IMR-90 (cell line): Measurements from ENCODE around the gene PIGP. TPM values are rescaled to one million over a fixed set of nuclear protein-coding genes. Genes with fewer than 3 reads are reported as not detected.

ENCODE experiments used
- ATAC-seq: fragments of 200-7000 bp; cut with Tn5 transposase; 2 replicates; pipeline ENCODE4 v1.9.1; 2020; ENCODE audit warnings: low read depth, mild to moderate bottlenecking, moderate library complexity
- BruUV-seq: library from RNA; stranded (reverse); fragments of 400-500 nt; replicated peaks from 2 replicates; lab custom pipeline; 2021; lab: Mats Ljungman, UMichigan
- CTCF ChIA-PET: fragments of 300-600 bp; formaldehyde crosslinking; extraction: SDS; loops from one replicate; lab custom pipeline; 2021; ENCODE audit warnings: antibody characterized with exemption; lab: Yijun Ruan, JAX
- POLR2A ChIA-PET: fragments of 300-600 bp; sonication (Branson Sonifier 250); formaldehyde crosslinking; loops from one replicate; lab custom pipeline; 2022; ENCODE audit warnings: antibody characterized with exemption; ENCODE audit not compliant: unreplicated experiment; lab: Charles Lee
- DNase-seq: peaks from one replicate; pipeline ENCODE4 v3.0.0; 2013
- H2AFZ ChIP-seq: replicated peaks from 2 replicates; pipeline ENCODE3; 2013; ENCODE audit warnings: low read length, mild to moderate bottlenecking; ENCODE audit not compliant: poor library complexity
- H2AK5ac ChIP-seq: 2 replicates; pipeline ENCODE4 v1.6.1; 2013; ENCODE audit warnings: low read depth, low read length, inconsistent platforms
- H2AK9ac ChIP-seq: replicated peaks from 2 replicates; pipeline ENCODE3; 2013; ENCODE audit warnings: mild to moderate bottlenecking, low read depth, low read length, moderate library complexity; ENCODE audit not compliant: poor library complexity
- H2BK120ac ChIP-seq: 2 replicates; pipeline ENCODE4 v1.6.1; 2013; ENCODE audit warnings: low read depth, low read length, inconsistent platforms
- H2BK15ac ChIP-seq: 3 replicates; pipeline ENCODE4 v1.6.1; 2013; ENCODE audit warnings: low read depth, low read length, inconsistent platforms
- H2BK20ac ChIP-seq: 2 replicates; pipeline ENCODE4 v1.6.1; 2013; ENCODE audit warnings: low read depth, mild to moderate bottlenecking, inconsistent platforms, low read length, moderate library complexity
- H2BK5ac ChIP-seq: 2 replicates; pipeline ENCODE4 v1.6.1; 2013; ENCODE audit warnings: mild to moderate bottlenecking, low read depth, low read length, inconsistent platforms; ENCODE audit not compliant: poor library complexity, severe bottlenecking
- H3K14ac ChIP-seq: replicated peaks from 2 replicates; pipeline ENCODE4 v1.6.1; 2013; ENCODE audit warnings: low read depth, low read length, inconsistent platforms
- H3K18ac ChIP-seq: 2 replicates; pipeline ENCODE4 v1.6.1; 2013; ENCODE audit warnings: low read depth, low read length, control low read depth
- H3K23ac ChIP-seq: 2 replicates; pipeline ENCODE4 v1.6.1; 2013; ENCODE audit warnings: low read depth, low read length, inconsistent platforms
- H3K27ac ChIP-seq: 2 replicates; pipeline ENCODE4 v1.5.1; 2013; ENCODE audit warnings: mild to moderate bottlenecking, control low read depth, low read length; ENCODE audit not compliant: insufficient read depth
- H3K27me3 ChIP-seq: 2 replicates; pipeline ENCODE4 v1.6.1; 2013; ENCODE audit warnings: low read length; ENCODE audit not compliant: control insufficient read depth, insufficient read depth
- H3K36me3 ChIP-seq: 2 replicates; pipeline ENCODE4 v1.6.1; 2013; ENCODE audit warnings: low read length, mixed read lengths; ENCODE audit not compliant: control insufficient read depth, insufficient read depth
- H3K4ac ChIP-seq: 2 replicates; pipeline ENCODE4 v1.6.1; 2013; ENCODE audit warnings: low read depth, low read length, inconsistent platforms
- H3K4me1 ChIP-seq: 2 replicates; pipeline ENCODE4 v1.6.1; 2013; ENCODE audit warnings: low read length, mixed read lengths; ENCODE audit not compliant: control insufficient read depth, insufficient read depth
- H3K4me2 ChIP-seq: 2 replicates; pipeline ENCODE4 v1.6.1; 2013; ENCODE audit warnings: low read depth, mild to moderate bottlenecking, control low read depth, low read length, moderate library complexity
- H3K4me3 ChIP-seq: 2 replicates; pipeline ENCODE4 v1.5.1; 2013; ENCODE audit warnings: low read depth, mild to moderate bottlenecking, control low read depth, low read length, moderate library complexity; ENCODE audit not compliant: insufficient read depth
- H3K56ac ChIP-seq: 2 replicates; pipeline ENCODE4 v1.6.1; 2013; ENCODE audit warnings: low read length, inconsistent platforms; ENCODE audit not compliant: insufficient read depth; ENCODE audit errors: extremely low read depth
- H3K79me1 ChIP-seq, 2 experiments: 2 replicates each; pipeline ENCODE4 v1.6.1; 2013; ENCODE audit warnings: low read length in 2 of 2, inconsistent platforms in 1 of 2, low read depth in 1 of 2
- H3K9ac ChIP-seq: 2 replicates; pipeline ENCODE4 v1.6.1; 2013; ENCODE audit warnings: low read depth, low read length, control low read depth
- H3K9me1 ChIP-seq: 2 replicates; pipeline ENCODE4 v1.6.1; 2013; ENCODE audit warnings: low read length, inconsistent platforms; ENCODE audit not compliant: insufficient read depth
- H3K9me3 ChIP-seq: 2 replicates; pipeline ENCODE4 v1.6.1; 2013; ENCODE audit warnings: low read length; ENCODE audit not compliant: control insufficient read depth, insufficient read depth
- H4K20me1 ChIP-seq: 2 replicates; pipeline ENCODE4 v1.6.1; 2013; ENCODE audit warnings: low read length, inconsistent platforms; ENCODE audit not compliant: insufficient read depth
- H4K5ac ChIP-seq: 2 replicates; pipeline ENCODE4 v1.6.1; 2013; ENCODE audit warnings: mild to moderate bottlenecking, low read depth, low read length, control low read depth
- H4K8ac ChIP-seq, 2 experiments: 2 replicates each; pipeline ENCODE4 v1.6.1; 2013; ENCODE audit warnings: low read depth in 2 of 2, low read length in 2 of 2, control low read depth in 1 of 2, inconsistent platforms in 1 of 2
- H4K91ac ChIP-seq: 2 replicates; pipeline ENCODE4 v1.6.1; 2013; ENCODE audit warnings: low read depth, low read length, inconsistent platforms; ENCODE audit not compliant: insufficient read depth
- BHLHE40 ChIP-seq: fragments of 150-350 bp; IDR thresholded peaks from 2 replicates; pipeline ENCODE4 v1.6.1; 2016; ENCODE audit warnings: mild to moderate bottlenecking, low read depth, low read length
- CHD1 ChIP-seq: IDR thresholded peaks from 2 replicates; pipeline ENCODE4 v1.6.1; 2012; ENCODE audit warnings: low read depth, low read length, improper control_type of control experiment
- MAFK ChIP-seq: IDR thresholded peaks from 2 replicates; pipeline ENCODE4 v1.6.1; 2012; ENCODE audit warnings: low read depth, low read length, improper control_type of control experiment
- MAZ ChIP-seq: IDR thresholded peaks from 2 replicates; pipeline ENCODE4 v1.6.1; 2012; ENCODE audit warnings: low read depth, mild to moderate bottlenecking, low read length, improper control_type of control experiment, moderate library complexity, borderline replicate concordance
- MXI1 ChIP-seq: IDR thresholded peaks from 2 replicates; pipeline ENCODE4 v1.6.1; 2012; ENCODE audit warnings: low read depth, mild to moderate bottlenecking, low read length, moderate library complexity, borderline replicate concordance
- NFE2L2 ChIP-seq: fragments of 150-350 bp; IDR thresholded peaks from 2 replicates; pipeline ENCODE4 v1.6.1; 2016; ENCODE audit warnings: low read depth, mild to moderate bottlenecking, low read length
- POLR2A ChIP-seq: IDR thresholded peaks from 2 replicates; pipeline ENCODE4 v1.6.1; 2012; ENCODE audit warnings: mild to moderate bottlenecking, low read depth, low read length
- RAD21 ChIP-seq: IDR thresholded peaks from 2 replicates; pipeline ENCODE4 v1.6.1; 2012; ENCODE audit warnings: low read length, improper control_type of control experiment
- USF2 ChIP-seq: fragments of 150-350 bp; IDR thresholded peaks from 2 replicates; pipeline ENCODE4 v1.6.1; 2017; ENCODE audit warnings: mild to moderate bottlenecking, antibody characterized with exemption, low read length, low read depth
- WGBS, 2 experiments: methylation state at CpG; one replicate each; pipeline versions ENCODE4 v1.1.5 to v1.1.7; 2013; ENCODE audit warnings: missing lambda C conversion rate in 2 of 2; ENCODE audit not compliant: insufficient read length in 1 of 2; ENCODE audit errors: extremely low coverage in 2 of 2; 5-methylcytosine and 5-hydroxymethylcytosine counted together
- dilution Hi-C: fragments of 300-500 bp; cut with HindIII; formaldehyde crosslinking; loops from one replicate; pipeline ENCODE4 v1.14.3; 2018; ENCODE audit warnings: low sequenced_read_pairs; ENCODE audit not compliant: unreplicated experiment
- in situ Hi-C: fragments of 300-500 bp; cut with MboI; formaldehyde crosslinking; loops from 3 replicates; pipeline ENCODE4 v1.14.3; 2019; ENCODE audit warnings: low sequenced_read_pairs, inconsistent platforms, mixed read lengths
- intact Hi-C: fragments of 100-400 bp; cut with micrococcal nuclease; formaldehyde crosslinking; loops from 2 replicates; pipeline ENCODE4 v1.10.0; 2022
- polyA plus RNA-seq, 3 experiments: library from polyadenylated mRNA; depleted of rRNA; stranded (reverse); fragments of >200 nt; gene quantifications; 2 replicates each; pipeline ENCODE4 v1.2.3, GENCODE V29; 2012; ENCODE audit warnings: low replicate concordance in 1 of 3
- total RNA-seq: library from RNA; depleted of rRNA; stranded (reverse); fragments of >200 nt; gene quantifications from 2 replicates; pipeline ENCODE4 v1.2.3, GENCODE V29; 2012

Gene PIGP
- total and polyA plus RNA-seq, 2 of the 4 experiments (the other 2 are of a cell fraction) = 4.1 to 15.4 TPM

- Histone ChIP-seq H3K4ac (peak overlapping the region; percentile 93), H2BK20ac (no peak overlapping the region), H2AK5ac (peak overlapping the region; percentile 90), H3K9me3 (no peaks in the 10 kb centered on the region), H3K79me1 (peaks cover 11 to 54% of the 10 kb centered on the region in 2 experiments), H3K4me3 (peak overlapping the region; percentile 92), H4K91ac (peak overlapping the region; percentile 84; the same call in 1 of the 2 replicates), H2BK15ac (no peak overlapping the region; the same call in 2 of the 3 replicates), H4K8ac (peak overlapping the region; percentile 76 to 88; a peak in 3 of 4 replicates), H3K18ac (peak overlapping the region; percentile 25), H2AK9ac (peak overlapping the region; percentile 99), H2AFZ (peak overlapping the region; percentile 95), H3K4me1 (peaks cover 9% of the 10 kb centered on the region), H3K36me3 (no peaks in the 10 kb centered on the region; the same call in 1 of the 2 replicates), H3K27me3 (no peaks in the 10 kb centered on the region), H4K20me1 (peaks cover 47% of the 10 kb centered on the region), H3K23ac (peak overlapping the region; percentile 72), H3K9ac (peak overlapping the region; percentile 93), H3K27ac (peak overlapping the region; percentile 91), H3K4me2 (peak overlapping the region; percentile 95), H3K14ac (peak overlapping the region; percentile 59), H3K9me1 (peaks cover 13% of the 10 kb centered on the region; the same call in 1 of the 2 replicates), H2BK120ac (peak overlapping the region; percentile 53; the same call in 1 of the 2 replicates), H2BK5ac (peak overlapping the region; percentile 92), H4K5ac (peak overlapping the region; percentile 45), H3K56ac (peak overlapping the region; percentile 67)
- ChIA-PET POLR2A (no interaction called here), CTCF (no interaction called here)
- dilution Hi-C loops = no loop called here
- DNase-seq (peak; percentile 67), ATAC-seq (peak; percentile 8)
- TF ChIP-seq BHLHE40 (peak; percentile 86), MAZ (peak; percentile 41; the same call in 1 of the 2 replicates), POLR2A (peak; percentile 67), USF2 (no peak), MAFK (no peak), MXI1 (0 out of 2 replicates have a peak, but pooled peaks have one; percentile 5), CHD1 (peak; percentile 86; the same call in 1 of the 2 replicates), NFE2L2 (no peak), RAD21 (no peak)
- 0% methylated on average over 12 of the region's 70 CpGs; no CpG with 5 or more reads in 1 of the 2 experiments for WGBS, 2 experiments
- intact Hi-C loops = loop anchor here (2.0 kb wide), 1 partner anchor 85 kb away; no protein-coding TSS in a partner anchor
- no TSS peak for BruUV-seq
- in situ Hi-C loops = no loop called here
These were observed 736 bp upstream of the PIGP start for GRCh38 chr21:37073417-37074196.
